ENCODE results near the gene WDR86.

The WDR86 gene

GRCh38 chr7:151435103-151435916, 25.5 kb upstream of the WDR86 start:
- no peak for FAIRE-seq
- no peak for DNase-seq (ENCODE audit: insufficient read length, low spot score)
- no peak for TF ChIP-seq CTCF (IDR thresholded peaks at IDR 0.05; ENCODE audit: insufficient read depth, missing control alignments)

- TF ChIP-seq CTCF (IDR thresholded peaks at IDR 0.05; ENCODE audit: insufficient read depth, missing control alignments): no peak
- DNase-seq (ENCODE audit: insufficient read length, low spot score): no peak
- no peak for FAIRE-seq
Measured at GRCh38 chr7:151434549-151434948, 24.7 kb upstream of the WDR86 start.

GRCh38 chr7:151433721-151434400, 24.0 kb upstream of the WDR86 start:
- TF ChIP-seq CTCF (IDR thresholded peaks at IDR 0.05; ENCODE audit: insufficient read depth, missing control alignments): no peak
- FAIRE-seq (no peak), DNase-seq (ENCODE audit: insufficient read length, low spot score) (no peak)

- DNase-seq (ENCODE audit: insufficient read length, low spot score): no peak
- no peak for TF ChIP-seq CTCF (IDR thresholded peaks at IDR 0.05; ENCODE audit: insufficient read depth, missing control alignments)
- no peak for FAIRE-seq
Measured at GRCh38 chr7:151432658-151433521, 23.1 kb upstream of the WDR86 start.

GRCh38 chr7:151431768-151432311, 22.0 kb upstream of the WDR86 start:
- DNase-seq (ENCODE audit: insufficient read length, low spot score): no peak
- TF ChIP-seq CTCF (IDR thresholded peaks at IDR 0.05; ENCODE audit: insufficient read depth, missing control alignments): no peak
- no peak for FAIRE-seq

- no peak for FAIRE-seq
- no peak for DNase-seq (ENCODE audit: insufficient read length, low spot score)
- TF ChIP-seq CTCF (IDR thresholded peaks at IDR 0.05; ENCODE audit: insufficient read depth, missing control alignments): no peak
Measured at GRCh38 chr7:151431281-151431767, 21.5 kb upstream of the WDR86 start.
